Spleen (tissue), 7 donors: ENCODE data around the gene SCFD2.

Experiments used
- POLR2A ChIP-seq, 3 donors: fragments of 450-650 bp; IDR thresholded peaks; one replicate each; pipeline ENCODE4 v1.5.1; 2017; ENCODE audit warnings: antibody characterized with exemption in 3 of 3, mild to moderate bottlenecking in 1 of 3
- POLR2AphosphoS5 ChIP-seq, 3 donors: sonication (generic); formaldehyde crosslinking; IDR thresholded peaks; one replicate each; pipeline ENCODE4 v1.5.1; 2017; ENCODE audit warnings: antibody characterized with exemption in 3 of 3
- TF ChIP-seq, protein P1 (sequence below), 11 experiments: fragments of 200-600 bp in 7 of 11; fragments of 450-650 bp in 4 of 11; sonication (generic) in 4 of 11; IDR thresholded peaks in 8 of 11; conservative IDR thresholded peaks in 3 of 11; 1 replicate in 7 of 11; 2 replicates in 4 of 11; pipeline versions ENCODE4 v1.4.0 to v1.8.0; 2016 to 2021; ENCODE audit warnings: antibody characterized with exemption in 11 of 11, inconsistent platforms in 4 of 11, mild to moderate bottlenecking in 1 of 11
- donor health status: DM: no; HTN: no; CAD: no; lungs with moderate emphysema.
- donor health status: DM: no; HTN: no; CAD: no.
- donor health status: DM: no; HTN: no; CAD: no.

DNA sequence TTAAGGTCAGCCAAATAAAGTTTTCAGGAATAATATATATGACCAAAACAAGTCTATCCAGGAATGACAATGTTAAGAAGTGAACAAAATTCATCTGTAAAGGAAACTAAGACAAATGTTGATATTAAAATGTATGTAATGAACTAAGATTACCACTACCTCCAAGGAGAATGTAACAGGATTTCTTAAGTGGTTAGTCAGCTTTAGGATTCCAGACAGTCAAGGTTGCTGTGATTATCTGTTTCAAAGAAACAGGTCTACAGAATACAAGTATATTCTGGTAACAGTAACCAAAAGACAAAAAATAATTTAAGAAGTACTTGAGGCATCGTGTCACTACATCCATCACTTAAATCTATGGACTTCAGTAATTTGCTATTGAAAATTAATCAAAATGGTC, 172.8 kb downstream of the SCFD2 start:
- TF ChIP-seq, protein P1, sequence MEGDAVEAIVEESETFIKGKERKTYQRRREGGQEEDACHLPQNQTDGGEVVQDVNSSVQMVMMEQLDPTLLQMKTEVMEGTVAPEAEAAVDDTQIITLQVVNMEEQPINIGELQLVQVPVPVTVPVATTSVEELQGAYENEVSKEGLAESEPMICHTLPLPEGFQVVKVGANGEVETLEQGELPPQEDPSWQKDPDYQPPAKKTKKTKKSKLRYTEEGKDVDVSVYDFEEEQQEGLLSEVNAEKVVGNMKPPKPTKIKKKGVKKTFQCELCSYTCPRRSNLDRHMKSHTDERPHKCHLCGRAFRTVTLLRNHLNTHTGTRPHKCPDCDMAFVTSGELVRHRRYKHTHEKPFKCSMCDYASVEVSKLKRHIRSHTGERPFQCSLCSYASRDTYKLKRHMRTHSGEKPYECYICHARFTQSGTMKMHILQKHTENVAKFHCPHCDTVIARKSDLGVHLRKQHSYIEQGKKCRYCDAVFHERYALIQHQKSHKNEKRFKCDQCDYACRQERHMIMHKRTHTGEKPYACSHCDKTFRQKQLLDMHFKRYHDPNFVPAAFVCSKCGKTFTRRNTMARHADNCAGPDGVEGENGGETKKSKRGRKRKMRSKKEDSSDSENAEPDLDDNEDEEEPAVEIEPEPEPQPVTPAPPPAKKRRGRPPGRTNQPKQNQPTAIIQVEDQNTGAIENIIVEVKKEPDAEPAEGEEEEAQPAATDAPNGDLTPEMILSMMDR (IDR thresholded peaks at IDR 0.05 in 8 of 11, conservative IDR thresholded peaks at IDR 0.05 in 3 of 11): no peak
- TF ChIP-seq POLR2A (IDR thresholded peaks at IDR 0.05) (no peak), POLR2AphosphoS5 (IDR thresholded peaks at IDR 0.05) (no peak)
